NK-92 treated with Interleukin-12 subunit alpha and Interleukin-12 subunit beta, amount 100 ng/mL, for 24 hours (cell line): ENCODE data around the gene CFL1.
"Not testable (repeated sequence)": the region's sequence is repeated elsewhere in the genome, so short reads cannot be mapped to it uniquely, and the experiment has no call there.

Source experiments
- DNase-seq: peaks from one replicate; lab custom pipeline; 2025; lab: John Stamatoyannopoulos, UW

Gene CFL1

DNA sequence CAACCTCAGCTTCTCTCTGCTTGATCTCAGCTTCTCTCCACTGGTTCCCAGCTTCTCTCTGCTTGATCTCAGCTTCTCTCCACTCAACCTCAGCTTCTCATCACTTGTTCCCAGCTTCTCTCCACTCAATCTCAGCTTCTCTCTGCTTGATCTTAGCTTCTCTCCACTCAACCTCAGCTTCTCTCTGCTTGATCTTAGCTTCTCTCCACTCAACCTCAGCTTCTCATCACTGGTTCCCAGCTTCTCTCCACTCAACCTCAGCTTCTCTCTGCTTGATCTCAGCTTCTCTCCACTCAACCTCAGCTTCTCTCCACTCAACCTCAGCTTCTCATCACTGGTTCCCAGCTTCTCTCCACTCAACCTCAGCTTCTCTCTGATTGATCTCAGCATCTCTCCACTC, 25.7 kb downstream of the CFL1 start:
- DNase-seq, result not testable (repeated sequence)

DNA sequence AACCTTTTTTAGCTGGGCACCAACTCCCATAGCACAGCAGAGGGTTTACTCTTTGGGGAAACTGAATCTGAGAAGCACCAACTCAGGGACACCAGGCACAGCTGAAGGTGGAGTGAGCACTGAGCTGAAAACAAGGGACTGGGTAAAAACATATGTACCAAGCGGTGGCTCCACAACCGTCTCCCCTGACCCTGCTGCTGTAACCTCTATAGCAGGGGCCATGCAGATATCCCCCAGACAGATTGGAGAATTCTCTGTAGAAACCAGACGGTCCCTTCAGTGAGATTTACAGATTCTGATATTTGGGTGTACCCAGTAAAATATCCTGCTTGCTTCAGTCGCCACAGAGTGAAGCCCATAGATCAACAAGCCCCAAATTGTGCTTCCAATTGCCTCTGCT, 28.5 kb downstream of the CFL1 start:
- no peak for DNase-seq

DNA sequence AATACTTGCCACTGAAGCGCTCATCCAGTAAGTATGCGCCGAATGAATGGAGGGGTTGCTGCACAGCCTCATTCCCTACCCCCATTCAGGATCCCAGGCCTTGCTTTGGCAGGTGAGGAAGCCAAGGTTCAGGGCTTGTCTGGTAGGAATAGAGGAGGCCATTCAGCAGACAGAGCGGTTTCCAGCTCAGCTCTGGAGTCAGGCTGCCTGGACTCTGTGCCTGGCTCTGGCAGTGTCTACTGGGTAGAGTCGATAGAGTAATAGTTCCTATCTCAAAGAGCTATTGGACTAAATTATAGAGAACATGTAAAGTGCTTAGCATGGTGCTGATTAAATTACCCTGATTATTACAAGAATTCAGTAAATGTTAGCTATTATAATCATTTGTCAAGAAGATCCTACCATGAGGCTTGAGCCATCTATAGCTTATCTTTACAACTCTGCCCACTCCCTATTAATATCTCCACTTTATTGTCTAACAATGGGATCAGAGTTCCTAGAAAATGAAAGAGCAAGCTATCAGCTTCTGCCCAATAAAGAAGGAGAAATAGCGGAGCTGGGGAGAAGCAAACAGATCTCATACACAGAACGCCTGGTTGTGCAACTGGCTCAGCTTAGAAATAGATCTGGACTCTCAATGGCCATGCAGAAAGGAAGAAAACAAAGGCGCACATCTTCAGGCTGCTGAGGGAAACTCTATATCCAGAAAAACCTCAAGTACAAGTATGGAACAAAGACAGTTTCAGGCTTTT, 30.8 kb downstream of the CFL1 start:
- DNase-seq, result no peak

DNA sequence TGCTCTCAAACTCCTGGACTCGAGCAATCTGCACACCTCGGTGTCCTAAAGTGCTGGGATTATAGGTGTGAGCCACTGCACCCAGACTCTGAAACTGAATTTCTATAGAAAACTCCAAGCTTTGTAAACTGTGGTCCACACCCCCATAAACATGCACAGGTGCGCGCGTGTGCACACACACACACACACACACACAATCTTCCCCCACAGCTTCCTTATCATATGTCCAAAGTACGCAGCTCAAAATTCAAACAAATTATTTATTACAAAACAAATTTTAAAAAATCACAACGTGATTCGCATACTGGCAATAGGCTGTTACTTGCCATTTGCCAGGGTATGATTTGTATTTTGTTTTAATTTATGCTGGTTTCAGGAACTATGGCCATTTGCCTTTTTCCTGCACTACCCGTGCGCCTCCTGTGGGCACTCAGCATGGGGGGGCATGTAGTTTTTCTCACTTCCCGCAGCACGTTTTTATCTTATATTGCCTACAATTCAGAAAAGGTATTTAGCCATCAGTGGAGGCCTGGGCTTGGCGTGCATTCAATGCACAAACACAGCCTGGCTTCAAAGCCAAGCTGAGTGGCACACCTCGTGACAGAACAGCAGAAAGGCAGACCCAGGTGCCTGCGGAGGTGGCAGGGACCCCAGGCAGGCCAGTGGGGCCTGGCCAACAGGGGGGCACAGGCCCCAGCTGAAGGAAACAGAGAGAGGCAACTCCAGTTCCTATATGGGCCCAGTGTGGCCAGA, 35.0 kb downstream of the CFL1 start:
- DNase-seq, result no peak

- DNase-seq, result no peak
Measured at GRCh38 chr11:65821107-65821506, 36.9 kb downstream of the CFL1 start.

GRCh38 chr11:65817835-65818680, 39.9 kb downstream of the CFL1 start:
- peak; percentile 88 for DNase-seq

GRCh38 chr11:65817312-65817834, 40.6 kb downstream of the CFL1 start:
- DNase-seq, result no peak

DNA sequence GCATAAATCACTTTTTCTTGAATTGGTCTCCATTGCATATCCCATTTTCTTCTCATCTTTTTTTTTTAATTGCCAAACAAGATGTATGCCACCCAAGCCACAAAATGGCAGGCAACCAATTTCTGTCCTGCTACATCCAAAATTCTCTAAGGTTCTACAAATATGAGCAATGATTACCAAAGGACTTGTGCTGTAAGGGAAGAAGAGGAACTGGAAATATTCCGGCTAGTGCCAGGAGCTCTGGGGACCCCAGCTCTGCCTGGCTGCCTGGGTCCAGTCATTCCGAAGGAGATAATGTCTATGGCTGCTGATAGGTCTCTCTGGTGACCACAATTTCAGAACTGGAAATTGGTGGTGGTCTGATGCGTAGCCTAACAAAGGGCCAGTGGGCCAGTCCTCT, 41.3 kb downstream of the CFL1 start:
- no peak for DNase-seq

- no peak for DNase-seq
Measured at GRCh38 chr11:65814986-65815565, 42.9 kb downstream of the CFL1 start.

DNA sequence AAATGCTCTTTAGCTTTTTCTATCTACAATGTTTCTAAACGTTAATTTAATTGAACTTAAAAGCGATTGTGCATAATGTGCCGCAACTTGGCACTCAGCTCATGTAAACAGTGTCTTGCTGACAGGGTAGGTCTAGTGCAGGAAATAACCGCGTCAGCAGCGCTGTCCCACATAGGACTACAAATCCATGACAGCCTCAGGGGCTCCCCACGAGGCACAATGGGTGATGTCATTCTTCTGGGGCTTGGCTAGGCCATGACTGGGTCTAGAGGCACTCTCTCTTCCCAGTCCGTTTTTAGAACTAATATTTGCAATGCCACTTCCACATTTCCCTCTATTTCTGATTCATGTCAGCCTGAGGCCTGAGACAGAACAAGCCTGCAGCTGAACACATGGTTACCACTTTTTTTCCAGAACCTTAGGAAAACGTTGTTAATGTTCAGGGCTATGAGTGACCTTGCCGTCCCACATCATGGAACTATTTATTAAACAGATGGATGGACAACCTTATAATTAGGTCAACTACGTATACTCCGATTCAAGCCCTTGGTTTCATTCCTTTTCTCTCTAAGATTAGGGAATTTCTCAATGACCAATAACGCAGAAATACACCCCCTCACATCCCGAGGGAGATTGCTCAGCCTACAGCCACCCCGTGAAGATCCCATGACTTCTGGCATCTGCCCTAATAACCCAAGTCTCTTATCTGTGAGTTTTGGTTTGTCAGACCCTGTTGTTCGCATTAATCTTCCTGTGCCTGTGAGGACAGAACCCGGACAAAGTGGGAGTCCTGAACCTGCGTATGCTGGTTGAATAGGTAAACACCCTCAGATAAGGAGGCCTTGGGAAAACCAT, 43.6 kb downstream of the CFL1 start:
- no peak for DNase-seq

DNA sequence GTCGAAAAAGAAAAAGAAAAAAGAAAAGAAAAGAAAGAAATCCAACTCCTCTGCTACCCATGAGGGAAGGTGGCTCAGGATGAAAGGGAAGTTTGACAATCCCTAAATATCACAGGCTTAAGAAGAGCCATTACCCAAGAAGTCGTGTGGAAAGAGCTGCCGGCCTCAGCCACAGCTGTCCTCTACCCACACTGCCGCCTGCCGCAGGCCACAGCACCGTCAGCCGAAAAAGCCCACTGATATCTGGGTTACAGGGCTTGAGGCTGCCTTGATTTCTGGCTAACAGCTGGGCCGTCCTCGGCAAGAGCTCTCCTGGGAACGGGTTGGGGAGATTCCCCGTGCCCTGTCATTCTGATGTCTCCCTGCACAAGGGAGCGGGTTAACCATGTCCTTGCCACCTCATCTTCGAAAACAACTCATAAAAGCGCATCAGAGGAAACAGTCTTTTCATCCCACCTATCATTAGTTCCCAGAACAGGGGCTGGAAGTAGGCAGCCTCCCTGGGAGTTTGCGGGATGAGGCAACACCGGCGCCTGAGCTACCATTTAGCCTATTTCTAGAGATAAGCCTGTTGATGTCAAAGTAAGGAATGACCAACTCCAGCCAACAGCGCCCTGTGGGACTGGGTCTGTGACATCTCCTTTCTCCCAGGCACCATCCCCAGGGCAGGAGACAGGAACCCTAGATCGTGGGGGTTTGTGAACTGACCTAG, 46.1 kb downstream of the CFL1 start:
- no peak for DNase-seq

DNA sequence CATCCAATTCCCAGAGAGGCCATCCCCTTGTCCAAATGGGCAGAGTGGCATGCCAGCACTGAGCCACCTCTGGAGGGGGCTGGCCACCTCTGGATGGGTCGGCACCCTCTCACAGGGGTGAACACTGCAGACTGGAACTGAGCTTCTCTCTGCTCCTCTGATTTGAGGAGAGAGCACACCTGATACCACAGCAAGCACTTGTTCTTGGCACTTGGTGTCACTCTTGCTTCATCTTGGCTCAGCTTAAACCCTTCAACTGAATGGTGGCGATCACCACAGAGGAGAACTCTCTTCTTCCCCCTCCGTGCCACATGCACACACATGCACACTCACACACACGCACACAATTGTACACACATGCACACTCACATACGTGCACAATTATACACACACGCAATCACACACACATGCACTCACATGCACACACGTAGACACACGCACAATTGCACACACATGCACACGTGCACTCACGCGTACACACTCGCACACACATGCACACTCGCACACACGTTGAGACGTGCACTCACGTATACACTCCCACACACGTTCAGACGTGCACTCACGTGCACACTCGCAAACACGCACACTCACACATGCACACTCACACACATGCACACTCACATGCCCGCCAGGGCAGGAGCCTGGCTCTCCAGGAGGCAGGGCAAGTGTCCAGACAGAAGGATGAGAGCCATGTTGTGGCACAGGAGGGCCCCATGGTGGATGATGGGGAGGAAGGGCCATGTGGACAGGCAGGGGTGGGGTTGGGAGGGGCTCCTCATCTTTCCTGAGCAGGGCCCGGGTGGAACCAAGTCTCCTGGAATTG, 47.7 kb downstream of the CFL1 start:
- no peak for DNase-seq

- DNase-seq, result no peak
Measured at GRCh38 chr11:65809496-65809895, 48.5 kb downstream of the CFL1 start.

DNA sequence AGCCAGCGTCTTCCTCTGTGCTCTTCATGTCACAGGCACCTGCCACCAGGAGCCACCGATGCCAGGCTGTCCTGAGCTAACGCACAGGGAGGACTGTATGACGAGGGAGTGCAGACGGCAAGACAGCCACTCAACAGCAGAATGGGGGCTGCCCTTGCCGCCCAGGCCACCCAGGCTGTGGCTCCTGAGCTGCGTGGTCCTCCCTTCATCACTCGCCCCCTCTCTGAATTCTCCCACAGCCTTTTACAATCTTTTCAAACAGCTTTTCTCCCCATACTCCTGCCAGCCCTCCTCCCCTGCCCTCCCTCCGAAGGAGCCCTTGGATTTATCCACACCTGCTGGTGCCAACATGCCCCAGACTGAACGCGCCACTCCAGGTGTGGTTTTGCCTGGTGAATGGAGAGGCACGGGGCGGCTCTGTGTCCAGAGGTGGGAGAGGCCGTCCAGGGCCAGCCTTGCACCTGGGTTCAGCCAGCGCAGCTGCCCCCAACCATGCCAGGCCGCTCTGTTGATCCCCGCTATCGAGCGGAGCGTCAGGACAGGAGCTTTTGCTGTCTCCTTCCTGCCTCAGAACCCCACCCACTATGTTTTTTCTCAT, 49.1 kb downstream of the CFL1 start:
- DNase-seq, result no peak

DNA sequence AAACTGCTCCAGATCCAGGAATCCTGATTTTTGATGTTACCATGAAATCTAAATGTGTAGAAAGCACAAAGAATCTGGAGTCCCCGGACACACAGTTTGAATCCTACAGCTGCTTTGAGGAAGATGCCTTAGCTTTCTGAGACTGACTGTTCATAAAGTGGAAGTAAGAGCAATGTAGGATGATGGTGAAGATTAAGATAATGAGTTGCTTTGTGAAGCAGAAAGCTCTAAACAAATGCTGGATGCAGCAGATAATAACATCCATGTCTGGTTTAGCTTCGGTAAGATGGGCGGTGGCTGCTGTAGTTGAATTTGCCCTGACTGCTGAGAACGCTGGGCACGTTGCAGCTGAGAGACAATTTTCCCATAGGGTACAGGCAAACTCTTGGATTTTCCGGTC, 51.0 kb downstream of the CFL1 start:
- DNase-seq, result no peak
